HepG2 (cell line): ENCODE results near the gene RAB5B.

Experiments used
- DPF2 ChIP-seq: sonication (generic); formaldehyde crosslinking; IDR thresholded peaks from 2 replicates; pipeline ENCODE4 v1.4.0; 2020; ENCODE audit warnings: mild to moderate bottlenecking, low read depth, missing genetic modification reagents, borderline replicate concordance
- FOSL1 ChIP-seq: sonication (generic); formaldehyde crosslinking; IDR thresholded peaks from 2 replicates; pipeline ENCODE4 v1.9.0; 2021; ENCODE audit warnings: missing genetic modification reagents, borderline replicate concordance
- MEIS2 ChIP-seq: sonication (generic); formaldehyde crosslinking; IDR thresholded peaks from 2 replicates; pipeline ENCODE4 v1.9.0; 2021; ENCODE audit warnings: mild to moderate bottlenecking, missing genetic modification reagents
- POLR2A ChIP-seq, 2 experiments: IDR thresholded peaks; 2 replicates each; pipeline ENCODE4 v1.6.1; 2011; ENCODE audit warnings: low read depth in 2 of 2, low read length in 2 of 2, mild to moderate bottlenecking in 1 of 2, moderate library complexity in 1 of 2; ENCODE audit not compliant: insufficient read depth in 1 of 2
- RFXAP ChIP-seq: sonication (generic); formaldehyde crosslinking; IDR thresholded peaks from 2 replicates; pipeline ENCODE4 v1.4.0; 2020; ENCODE audit warnings: missing genetic modification reagents, borderline replicate concordance
- YEATS2 ChIP-seq: sonication (generic); formaldehyde crosslinking; IDR thresholded peaks from 2 replicates; pipeline ENCODE4 v1.4.0; 2020; ENCODE audit warnings: missing genetic modification reagents, borderline replicate concordance
- TF ChIP-seq, protein P1 (sequence below): sonication (generic); formaldehyde crosslinking; IDR thresholded peaks from 2 replicates; pipeline ENCODE4 v1.5.0; 2020; ENCODE audit warnings: missing genetic modification reagents, mild to moderate bottlenecking, borderline replicate concordance
- TF ChIP-seq, protein P2 (sequence below): IDR thresholded peaks from 2 replicates; pipeline ENCODE4 v1.6.1; 2016; ENCODE audit warnings: low read depth, control low read depth
- TF ChIP-seq, protein P3 (sequence below): IDR thresholded peaks from 2 replicates; pipeline ENCODE4 v1.6.1; 2012; ENCODE audit warnings: inconsistent platforms

DNA sequence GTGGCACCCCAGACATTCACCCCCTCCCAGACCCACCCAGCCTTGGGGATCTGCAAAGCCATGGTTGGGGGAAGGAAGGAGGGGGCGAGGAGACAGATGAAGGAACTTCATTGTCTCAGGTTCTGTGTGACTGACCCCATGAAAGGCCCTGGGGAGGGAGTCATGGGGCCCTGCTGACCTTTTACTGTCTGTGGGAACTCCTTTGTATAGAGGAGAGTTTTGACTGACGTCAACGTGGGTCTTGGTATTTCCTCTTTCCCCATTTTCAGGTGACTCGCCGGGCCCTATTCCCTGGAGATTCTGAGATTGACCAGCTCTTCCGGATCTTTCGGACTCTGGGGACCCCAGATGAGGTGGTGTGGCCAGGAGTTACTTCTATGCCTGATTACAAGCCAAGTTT is 3.1 kb upstream of the RAB5B start:
- no peak for TF ChIP-seq YEATS2 (CRISPR knock-in tag)
- TF ChIP-seq RFXAP (CRISPR knock-in tag) = no peak
- TF ChIP-seq, protein P1, sequence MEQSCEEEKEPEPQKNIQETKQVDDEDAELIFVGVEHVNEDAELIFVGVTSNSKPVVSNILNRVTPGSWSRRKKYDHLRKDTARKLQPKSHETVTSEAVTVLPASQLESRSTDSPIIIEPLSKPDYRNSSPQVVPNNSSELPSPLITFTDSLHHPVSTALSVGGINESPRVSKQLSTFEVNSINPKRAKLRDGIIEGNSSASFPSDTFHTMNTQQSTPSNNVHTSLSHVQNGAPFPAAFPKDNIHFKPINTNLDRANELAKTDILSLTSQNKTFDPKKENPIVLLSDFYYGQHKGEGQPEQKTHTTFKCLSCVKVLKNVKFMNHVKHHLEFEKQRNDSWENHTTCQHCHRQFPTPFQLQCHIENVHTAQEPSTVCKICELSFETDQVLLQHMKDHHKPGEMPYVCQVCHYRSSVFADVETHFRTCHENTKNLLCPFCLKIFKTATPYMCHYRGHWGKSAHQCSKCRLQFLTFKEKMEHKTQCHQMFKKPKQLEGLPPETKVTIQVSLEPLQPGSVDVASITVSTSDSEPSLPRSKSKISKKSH (CRISPR knock-in tag) = no peak
- TF ChIP-seq DPF2 = no peak
- TF ChIP-seq MEIS2 = no peak
- TF ChIP-seq, protein P2, sequence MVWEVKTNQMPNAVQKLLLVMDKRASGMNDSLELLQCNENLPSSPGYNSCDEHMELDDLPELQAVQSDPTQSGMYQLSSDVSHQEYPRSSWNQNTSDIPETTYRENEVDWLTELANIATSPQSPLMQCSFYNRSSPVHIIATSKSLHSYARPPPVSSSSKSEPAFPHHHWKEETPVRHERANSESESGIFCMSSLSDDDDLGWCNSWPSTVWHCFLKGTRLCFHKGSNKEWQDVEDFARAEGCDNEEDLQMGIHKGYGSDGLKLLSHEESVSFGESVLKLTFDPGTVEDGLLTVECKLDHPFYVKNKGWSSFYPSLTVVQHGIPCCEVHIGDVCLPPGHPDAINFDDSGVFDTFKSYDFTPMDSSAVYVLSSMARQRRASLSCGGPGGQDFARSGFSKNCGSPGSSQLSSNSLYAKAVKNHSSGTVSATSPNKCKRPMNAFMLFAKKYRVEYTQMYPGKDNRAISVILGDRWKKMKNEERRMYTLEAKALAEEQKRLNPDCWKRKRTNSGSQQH (CRISPR knock-in tag) = no peak
- TF ChIP-seq FOSL1 (CRISPR knock-in tag) = no peak
- TF ChIP-seq POLR2A (IDR thresholded peaks at IDR 0.05; ENCODE audit: insufficient read depth in 1 of 2, low read depth in 2 of 2, low read length in 2 of 2) = no peak
- TF ChIP-seq, protein P3, sequence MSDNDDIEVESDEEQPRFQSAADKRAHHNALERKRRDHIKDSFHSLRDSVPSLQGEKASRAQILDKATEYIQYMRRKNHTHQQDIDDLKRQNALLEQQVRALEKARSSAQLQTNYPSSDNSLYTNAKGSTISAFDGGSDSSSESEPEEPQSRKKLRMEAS = no peak
